ENCODE data around the gene SLC7A4. TPM values are rescaled to one million over a fixed set of nuclear protein-coding genes. Genes with fewer than 3 reads are reported as not detected.
"Not testable (repeated sequence)": the region's sequence is repeated elsewhere in the genome, so short reads cannot be mapped to it uniquely, and the experiment has no call there.

SLC7A4 gene
- total and polyA plus RNA-seq, 7 experiments from 2014 or later: 0.08 to 0.13 (median 0.13) TPM; not detected in 4

- DNase-seq: no peak
- peaks cover 6 to 16% of the 10 kb centered on the region in 2 donors for H3K4me1 ChIP-seq (ENCODE audit: control insufficient read depth in 2 of 2, insufficient read depth in 2 of 2, low read length in 2 of 2)
- peaks cover 0 to 1% (median 0%) of the 10 kb centered on the region in 11 donors for H3K9me3 Mint-ChIP-seq
- CTCF ChIA-PET: no interaction called here
- H3K4me3 Mint-ChIP-seq: no peak overlapping the region
- intact Hi-C loops (cut with micrococcal nuclease): no loop called here
- no peaks in the 10 kb centered on the region for H3K27me3 ChIP-seq (ENCODE audit: control insufficient read depth in 2 of 2, insufficient read depth in 2 of 2, low read length in 2 of 2)
- ATAC-seq: no peak
- no peak overlapping the region for H3K27ac ChIP-seq (ENCODE audit: low read depth, low read length)
- peaks cover 12 to 25% (median 21%) of the 10 kb centered on the region in 7 donors for H3K4me1 Mint-ChIP-seq
- no peak overlapping the region for H3K4me3 ChIP-seq (ENCODE audit: low read length)
- peaks cover 16 to 44% (median 32%) of the 10 kb centered on the region in 5 donors for H3K27me3 Mint-ChIP-seq
- POLR2A ChIA-PET: no interaction called here
- peaks cover 0 to 3% (median 0%) of the 10 kb centered on the region in 5 donors for H3K36me3 Mint-ChIP-seq
- no peaks in the 10 kb centered on the region for H3K9me3 ChIP-seq (ENCODE audit: control insufficient read depth in 2 of 3, low read length in 3 of 3)
- no peak overlapping the region for H3K27ac Mint-ChIP-seq
- no peaks in the 10 kb centered on the region for H3K36me3 ChIP-seq (ENCODE audit: control insufficient read depth in 2 of 3, insufficient read depth in 3 of 3, low read length in 3 of 3)
Observed at GRCh38 chr22:21041937-21042336, 9.6 kb upstream of the SLC7A4 start.

DNA sequence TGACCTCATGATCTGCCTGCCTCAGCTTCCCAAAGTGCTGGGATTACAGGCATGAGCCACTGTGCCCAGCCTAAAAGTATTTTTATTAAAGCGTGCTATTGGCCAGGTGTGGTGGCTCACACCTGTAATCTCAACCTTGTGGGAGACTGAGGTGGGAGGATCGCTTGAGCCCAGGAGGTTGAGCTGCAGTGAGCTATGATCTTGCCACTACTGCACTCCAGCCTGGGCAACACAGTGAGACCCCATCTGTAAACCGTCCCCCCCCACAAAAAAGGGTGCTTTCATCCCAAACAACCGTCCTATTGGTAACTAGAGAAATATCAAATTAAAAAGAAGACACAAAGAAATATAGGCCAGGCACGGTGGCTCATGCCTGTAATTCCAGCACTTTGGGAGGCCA, 6.8 kb upstream of the SLC7A4 start:
- H3K9me3 Mint-ChIP-seq; intact Hi-C loops (cut with micrococcal nuclease); H3K4me3 ChIP-seq (ENCODE audit: low read length); H3K9me3 ChIP-seq (ENCODE audit: control insufficient read depth in 2 of 3, low read length in 3 of 3); H3K27ac ChIP-seq (ENCODE audit: low read depth, low read length); H3K4me3 Mint-ChIP-seq; POLR2A ChIA-PET; CTCF ChIA-PET; H3K4me1 ChIP-seq (ENCODE audit: control insufficient read depth in 2 of 2, insufficient read depth in 2 of 2, low read length in 2 of 2); H3K36me3 Mint-ChIP-seq; DNase-seq; ATAC-seq; H3K27ac Mint-ChIP-seq; H3K27me3 ChIP-seq (ENCODE audit: control insufficient read depth in 2 of 2, insufficient read depth in 2 of 2, low read length in 2 of 2); H3K36me3 ChIP-seq (ENCODE audit: control insufficient read depth in 2 of 3, insufficient read depth in 3 of 3, low read length in 3 of 3): not testable (repeated sequence)
- peaks cover 16 to 39% (median 24%) of the 10 kb centered on the region in 5 donors for H3K27me3 Mint-ChIP-seq
- H3K4me1 Mint-ChIP-seq: peaks cover 2 to 11% (median 6%) of the 10 kb centered on the region in 7 donors

GRCh38 chr22:21038405-21038804, 6.0 kb upstream of the SLC7A4 start:
- H3K4me3 Mint-ChIP-seq: no peak overlapping the region
- peaks cover 0 to 3% (median 0%) of the 10 kb centered on the region in 5 donors for H3K36me3 Mint-ChIP-seq
- ATAC-seq (no peak), DNase-seq (no peak)
- H3K4me1 ChIP-seq (ENCODE audit: control insufficient read depth in 2 of 2, insufficient read depth in 2 of 2, low read length in 2 of 2): no peaks in the 10 kb centered on the region
- CTCF ChIA-PET: no interaction called here
- POLR2A ChIA-PET: no interaction called here
- peaks cover 14 to 38% (median 20%) of the 10 kb centered on the region in 5 donors for H3K27me3 Mint-ChIP-seq
- H3K9me3 Mint-ChIP-seq: peaks cover 0 to 1% (median 0%) of the 10 kb centered on the region in 11 donors
- intact Hi-C loops (cut with micrococcal nuclease): no loop called here
- no peaks in the 10 kb centered on the region for H3K9me3 ChIP-seq (ENCODE audit: control insufficient read depth in 2 of 3, low read length in 3 of 3)
- no peaks in the 10 kb centered on the region for H3K27me3 ChIP-seq (ENCODE audit: control insufficient read depth in 2 of 2, insufficient read depth in 2 of 2, low read length in 2 of 2)
- peak overlapping the region in 1 of 9 donors; percentile 51 for H3K27ac Mint-ChIP-seq
- H3K4me3 ChIP-seq (ENCODE audit: low read length): no peak overlapping the region
- H3K27ac ChIP-seq (ENCODE audit: low read depth, low read length): no peak overlapping the region
- H3K4me1 Mint-ChIP-seq: peaks cover 3 to 6% (median 4%) of the 10 kb centered on the region in 7 donors
- H3K36me3 ChIP-seq (ENCODE audit: control insufficient read depth in 2 of 3, insufficient read depth in 3 of 3, low read length in 3 of 3): no peaks in the 10 kb centered on the region

GRCh38 chr22:21034989-21035388, 2.6 kb upstream of the SLC7A4 start:
- POLR2A ChIA-PET: no interaction called here
- H3K4me1 ChIP-seq (ENCODE audit: control insufficient read depth in 2 of 2, insufficient read depth in 2 of 2, low read length in 2 of 2): peaks cover 0 to 9% of the 10 kb centered on the region in 2 donors

GRCh38 chr22:21033895-21034294, 1.5 kb upstream of the SLC7A4 start:
- H3K36me3 Mint-ChIP-seq: no peaks in the 10 kb centered on the region
- Histone ChIP-seq H3K4me3 (ENCODE audit: low read length) (no peak overlapping the region), H3K9me3 (ENCODE audit: control insufficient read depth in 2 of 3, low read length in 3 of 3) (no peaks in the 10 kb centered on the region), H3K27me3 (ENCODE audit: control insufficient read depth in 2 of 2, insufficient read depth in 2 of 2, low read length in 2 of 2) (no peaks in the 10 kb centered on the region), H3K36me3 (ENCODE audit: control insufficient read depth in 2 of 3, insufficient read depth in 3 of 3, low read length in 3 of 3) (no peaks in the 10 kb centered on the region), H3K27ac (ENCODE audit: low read depth, low read length) (no peak overlapping the region), H3K4me1 (ENCODE audit: control insufficient read depth in 2 of 2, insufficient read depth in 2 of 2, low read length in 2 of 2) (peaks cover 0 to 9% of the 10 kb centered on the region in 2 donors)
- ChIA-PET CTCF (no interaction called here), POLR2A (no interaction called here)
- intact Hi-C loops (cut with micrococcal nuclease): no loop called here
- H3K27ac Mint-ChIP-seq: no peak overlapping the region
- H3K4me3 Mint-ChIP-seq: no peak overlapping the region
- peaks cover 19 to 49% (median 27%) of the 10 kb centered on the region in 5 donors for H3K27me3 Mint-ChIP-seq
- DNase-seq: no peak
- H3K9me3 Mint-ChIP-seq: no peaks in the 10 kb centered on the region
- no peak for ATAC-seq
- H3K4me1 Mint-ChIP-seq: peaks cover 1 to 10% (median 6%) of the 10 kb centered on the region in 7 donors

More at GRCh38 chr22:21034989-21035388, 2.6 kb upstream of the SLC7A4 start:
- DNase-seq (no peak), ATAC-seq (no peak)
- no peaks in the 10 kb centered on the region for H3K9me3 ChIP-seq (ENCODE audit: control insufficient read depth in 2 of 3, low read length in 3 of 3)
- Mint-ChIP-seq H3K4me1 (peaks cover 1 to 10% (median 6%) of the 10 kb centered on the region in 7 donors), H3K36me3 (peaks cover 0 to 3% (median 0%) of the 10 kb centered on the region in 5 donors), H3K4me3 (no peak overlapping the region), H3K27ac (no peak overlapping the region), H3K9me3 (no peaks in the 10 kb centered on the region), H3K27me3 (peaks cover 19 to 51% (median 25%) of the 10 kb centered on the region in 5 donors)
- no peak overlapping the region for H3K27ac ChIP-seq (ENCODE audit: low read depth, low read length)
- H3K4me3 ChIP-seq (ENCODE audit: low read length): no peak overlapping the region
- H3K36me3 ChIP-seq (ENCODE audit: control insufficient read depth in 2 of 3, insufficient read depth in 3 of 3, low read length in 3 of 3): no peaks in the 10 kb centered on the region
- CTCF ChIA-PET: no interaction called here
- intact Hi-C loops (cut with micrococcal nuclease): no loop called here
- H3K27me3 ChIP-seq (ENCODE audit: control insufficient read depth in 2 of 2, insufficient read depth in 2 of 2, low read length in 2 of 2): no peaks in the 10 kb centered on the region

DNA sequence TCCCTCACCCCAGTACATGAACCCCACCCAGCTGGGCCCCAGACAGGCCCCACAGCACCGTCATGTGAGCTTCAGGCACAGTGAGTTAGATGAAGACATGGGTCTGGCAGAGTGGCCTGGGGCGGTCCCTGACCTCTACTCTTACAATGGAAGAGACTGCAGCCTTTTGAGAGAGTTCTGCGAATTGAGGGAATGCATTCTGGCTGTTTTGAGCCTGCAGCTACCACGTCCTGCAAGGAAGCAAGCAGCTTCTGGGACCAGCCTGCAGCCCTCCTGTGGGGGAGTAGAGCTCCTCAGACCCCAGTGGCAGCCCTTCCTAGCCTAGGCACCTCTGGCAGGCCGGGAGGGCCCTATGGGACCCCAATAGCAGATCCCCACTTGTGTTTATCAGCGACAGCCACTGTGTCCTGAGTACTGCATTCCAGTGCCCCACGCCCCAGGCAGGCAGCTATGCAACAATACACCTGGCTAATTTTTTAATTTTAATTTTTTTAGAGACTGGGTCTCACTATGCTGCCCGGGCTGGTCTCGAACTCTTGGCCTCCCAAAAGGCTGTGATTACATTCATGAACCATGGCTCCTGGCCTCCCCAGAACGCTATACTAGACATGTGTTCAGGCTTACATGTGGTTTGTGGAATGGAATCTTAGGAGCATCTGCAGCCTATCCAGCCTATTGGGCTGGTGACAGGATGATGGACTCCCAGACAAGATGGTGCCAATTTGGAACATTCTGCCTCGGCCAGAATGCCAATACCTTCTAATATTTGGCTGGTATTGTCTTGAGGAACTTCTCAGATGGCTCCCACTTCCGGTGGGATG, 717 bp upstream of the SLC7A4 start:
- H3K4me3 Mint-ChIP-seq: peak overlapping the region in 3 of 10 donors; percentile 32 to 77 (median 56)

More for the DNA sequence above, 717 bp upstream of the SLC7A4 start:
- H3K9me3 ChIP-seq (ENCODE audit: control insufficient read depth in 2 of 3, low read length in 3 of 3): no peaks in the 10 kb centered on the region
- H3K4me3 ChIP-seq (ENCODE audit: low read length): no peak overlapping the region
- ChIA-PET POLR2A (no interaction called here), CTCF (no interaction called here)
- Mint-ChIP-seq H3K9me3 (no peaks in the 10 kb centered on the region), H3K36me3 (no peaks in the 10 kb centered on the region), H3K4me1 (peaks cover 1 to 10% (median 6%) of the 10 kb centered on the region in 7 donors), H3K27ac (no peak overlapping the region), H3K27me3 (peaks cover 19 to 44% (median 22%) of the 10 kb centered on the region in 5 donors)
- no peaks in the 10 kb centered on the region for H3K36me3 ChIP-seq (ENCODE audit: control insufficient read depth in 2 of 3, insufficient read depth in 3 of 3, low read length in 3 of 3)
- no peak overlapping the region for H3K27ac ChIP-seq (ENCODE audit: low read depth, low read length)
- ATAC-seq (no peak), DNase-seq (no peak)
- H3K4me1 ChIP-seq (ENCODE audit: control insufficient read depth in 2 of 2, insufficient read depth in 2 of 2, low read length in 2 of 2): peaks cover 0 to 9% of the 10 kb centered on the region in 2 donors
- no peaks in the 10 kb centered on the region for H3K27me3 ChIP-seq (ENCODE audit: control insufficient read depth in 2 of 2, insufficient read depth in 2 of 2, low read length in 2 of 2)
- intact Hi-C loops (cut with micrococcal nuclease): no loop called here
